Activated B cell treated with CpG ODN at 0.5 μM for 24 hours (primary cell): ENCODE results near the gene MPHOSPH9. TPM values are rescaled to one million over a fixed set of nuclear protein-coding genes. Genes with fewer than 3 reads are reported as not detected.
A peak's percentile ranks its signal among the peaks of the same experiment; 100 is the strongest.

Experiments
- ATAC-seq: fragments of 200-7000 bp; cut with Tn5 transposase; one replicate; pipeline ENCODE4 v1.10.0; 2021; ENCODE audit warnings: low read depth, mild to moderate bottlenecking, moderate library complexity
- CTCF ChIA-PET: fragments of 350-600 bp; sonication (Branson Sonifier 250); formaldehyde crosslinking; loops from one replicate; lab custom pipeline; 2021; ENCODE audit warnings: antibody characterized with exemption; lab: Charles Lee
- POLR2A ChIA-PET: fragments of 350-600 bp; sonication (Branson Sonifier 250); formaldehyde crosslinking; loops from one replicate; lab custom pipeline; 2021; ENCODE audit warnings: antibody characterized with exemption; lab: Charles Lee
- DNase-seq: peaks from one replicate; pipeline ENCODE4 v3.0.0; 2022
- H3K27ac Mint-ChIP-seq: one replicate; pipeline ENCODE4 v1.8.0; 2020; ENCODE audit warnings: mixed read lengths
- H3K27me3 Mint-ChIP-seq: one replicate; pipeline ENCODE4 v1.8.0; 2021; ENCODE audit warnings: mixed read lengths
- H3K36me3 Mint-ChIP-seq: one replicate; pipeline ENCODE4 v1.8.0; 2021; ENCODE audit warnings: low read depth, mixed read lengths
- H3K4me1 Mint-ChIP-seq: one replicate; pipeline ENCODE4 v1.8.0; 2021; ENCODE audit warnings: mixed read lengths
- H3K4me3 Mint-ChIP-seq: one replicate; pipeline ENCODE4 v1.8.0; 2020; ENCODE audit warnings: mild to moderate bottlenecking, mixed read lengths
- H3K9me3 Mint-ChIP-seq: one replicate; pipeline ENCODE4 v1.8.0; 2020; ENCODE audit warnings: mixed read lengths
- intact Hi-C: fragments of 100-400 bp; cut with micrococcal nuclease; formaldehyde crosslinking; loops from one replicate; pipeline ENCODE4 v1.15.1; 2024
- total RNA-seq: library from RNA; stranded (reverse); gene quantifications from 2 replicates; pipeline ENCODE4 v1.2.3, GENCODE V29; 2022
- TF ChIP-seq, protein P1 (sequence below): fragments of 200-600 bp; IDR thresholded peaks from one replicate; pipeline ENCODE4 v1.8.0; 2022; ENCODE audit warnings: antibody characterized with exemption, mild to moderate bottlenecking

The MPHOSPH9 gene
- total RNA-seq, 1 donor from 2014 or later: 47.2 TPM

DNA sequence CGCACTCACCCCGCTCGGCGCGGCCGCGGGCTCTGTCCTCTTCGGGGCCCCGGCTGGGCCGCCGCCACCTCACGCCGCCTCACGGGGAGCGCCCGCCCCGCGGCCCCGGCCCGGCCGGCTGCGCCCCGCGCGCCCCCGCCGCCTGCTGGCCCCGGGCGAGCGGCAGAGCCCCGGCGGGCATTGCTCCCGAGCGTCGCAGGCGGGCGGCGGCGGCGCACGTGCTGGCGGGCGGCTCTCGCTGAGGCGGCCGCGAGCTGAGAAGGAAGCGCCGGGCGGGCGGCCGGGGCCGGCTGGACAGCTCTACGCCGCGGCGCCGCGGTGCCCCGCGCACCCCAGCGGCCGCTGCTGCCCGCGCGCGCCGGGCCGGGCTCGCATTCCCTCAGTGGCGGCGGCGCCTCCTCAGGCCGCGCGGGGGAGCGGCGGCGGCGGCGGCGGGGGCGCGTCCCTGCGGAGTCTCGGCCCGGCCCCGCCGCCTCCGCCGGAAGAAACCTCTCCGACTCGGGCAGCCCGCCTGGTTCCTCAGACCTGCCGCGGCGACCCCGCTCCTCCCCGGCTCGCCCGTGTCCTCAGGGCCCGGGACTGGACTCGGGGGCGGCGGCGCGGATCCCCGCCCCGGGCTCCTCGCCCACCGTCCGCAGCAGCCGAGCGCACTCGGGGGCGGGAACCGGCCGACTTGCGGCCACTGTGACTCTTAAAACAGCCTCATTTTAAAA lies 82.0 kb downstream of the MPHOSPH9 start, which contains the start of gene PITPNM2:
Gene PITPNM2, minus strand, starts transcription at position 347 of the 713 bp plus-strand sequence. CDS start 116,500 bp downstream, outside the sequence.
- intact Hi-C loops: loop anchor here (1.0 to 5.0 kb wide), 5 partner anchors 36 to 169 kb away; partner anchors contain the start of genes ARL6IP4, MPHOSPH9 and MTRFR
- peak within 1 kb of the TSS; percentile 81 for H3K4me3 Mint-ChIP-seq
- POLR2A ChIA-PET: interaction anchor here (0.7 to 2.3 kb wide), 5 partner anchors 32 to 87 kb away, joined by 3 to 10 read pairs (median 4); partner anchors contain the start of genes MPHOSPH9 and MTRFR
- CTCF ChIA-PET: interaction anchor here (0.5 to 4.9 kb wide), 6 partner anchors 9 to 174 kb away, joined by 3 to 33 read pairs (median 4); partner anchors contain the start of gene ARL6IP4
- H3K4me1 Mint-ChIP-seq: peaks cover 31% of the 10 kb centered on the region
- no peaks in the 10 kb centered on the region for H3K9me3 Mint-ChIP-seq
- TF ChIP-seq, protein P1, sequence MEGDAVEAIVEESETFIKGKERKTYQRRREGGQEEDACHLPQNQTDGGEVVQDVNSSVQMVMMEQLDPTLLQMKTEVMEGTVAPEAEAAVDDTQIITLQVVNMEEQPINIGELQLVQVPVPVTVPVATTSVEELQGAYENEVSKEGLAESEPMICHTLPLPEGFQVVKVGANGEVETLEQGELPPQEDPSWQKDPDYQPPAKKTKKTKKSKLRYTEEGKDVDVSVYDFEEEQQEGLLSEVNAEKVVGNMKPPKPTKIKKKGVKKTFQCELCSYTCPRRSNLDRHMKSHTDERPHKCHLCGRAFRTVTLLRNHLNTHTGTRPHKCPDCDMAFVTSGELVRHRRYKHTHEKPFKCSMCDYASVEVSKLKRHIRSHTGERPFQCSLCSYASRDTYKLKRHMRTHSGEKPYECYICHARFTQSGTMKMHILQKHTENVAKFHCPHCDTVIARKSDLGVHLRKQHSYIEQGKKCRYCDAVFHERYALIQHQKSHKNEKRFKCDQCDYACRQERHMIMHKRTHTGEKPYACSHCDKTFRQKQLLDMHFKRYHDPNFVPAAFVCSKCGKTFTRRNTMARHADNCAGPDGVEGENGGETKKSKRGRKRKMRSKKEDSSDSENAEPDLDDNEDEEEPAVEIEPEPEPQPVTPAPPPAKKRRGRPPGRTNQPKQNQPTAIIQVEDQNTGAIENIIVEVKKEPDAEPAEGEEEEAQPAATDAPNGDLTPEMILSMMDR: no peak
- DNase-seq (peak; percentile 68), ATAC-seq (peak; percentile 87)
- H3K27me3 Mint-ChIP-seq: no peaks in the 10 kb centered on the region
- H3K36me3 Mint-ChIP-seq: no peaks in the 10 kb centered on the region
- H3K27ac Mint-ChIP-seq: peak within 1 kb of the TSS; percentile 65

- no peaks in the 10 kb centered on the region for H3K9me3 Mint-ChIP-seq
- no peak overlapping the region for H3K27ac Mint-ChIP-seq
- peak overlapping the region; percentile 77 for H3K4me3 Mint-ChIP-seq
- H3K4me1 Mint-ChIP-seq: peaks cover 33% of the 10 kb centered on the region
- H3K36me3 Mint-ChIP-seq: no peaks in the 10 kb centered on the region
- TF ChIP-seq, protein P1: no peak
- CTCF ChIA-PET: interaction anchor here (0.5 to 4.9 kb wide), 3 partner anchors 9 to 170 kb away, joined by 3 to 33 read pairs (median 4); partner anchors contain the start of gene ARL6IP4
- peak; percentile 42 for ATAC-seq
- POLR2A ChIA-PET: interaction anchor here (0.7 to 1.1 kb wide), 2 partner anchors 66 to 87 kb away, joined by 3 read pairs; no protein-coding TSS in a partner anchor
- H3K27me3 Mint-ChIP-seq: no peaks in the 10 kb centered on the region
- peak; percentile 43 for DNase-seq
- intact Hi-C loops: loop anchor here (2.0 to 5.0 kb wide), 4 partner anchors 36 to 168 kb away; partner anchors contain the start of genes ARL6IP4, MPHOSPH9 and MTRFR
Observed at GRCh38 chr12:123150275-123150743, 82.6 kb downstream of the MPHOSPH9 start.

DNA sequence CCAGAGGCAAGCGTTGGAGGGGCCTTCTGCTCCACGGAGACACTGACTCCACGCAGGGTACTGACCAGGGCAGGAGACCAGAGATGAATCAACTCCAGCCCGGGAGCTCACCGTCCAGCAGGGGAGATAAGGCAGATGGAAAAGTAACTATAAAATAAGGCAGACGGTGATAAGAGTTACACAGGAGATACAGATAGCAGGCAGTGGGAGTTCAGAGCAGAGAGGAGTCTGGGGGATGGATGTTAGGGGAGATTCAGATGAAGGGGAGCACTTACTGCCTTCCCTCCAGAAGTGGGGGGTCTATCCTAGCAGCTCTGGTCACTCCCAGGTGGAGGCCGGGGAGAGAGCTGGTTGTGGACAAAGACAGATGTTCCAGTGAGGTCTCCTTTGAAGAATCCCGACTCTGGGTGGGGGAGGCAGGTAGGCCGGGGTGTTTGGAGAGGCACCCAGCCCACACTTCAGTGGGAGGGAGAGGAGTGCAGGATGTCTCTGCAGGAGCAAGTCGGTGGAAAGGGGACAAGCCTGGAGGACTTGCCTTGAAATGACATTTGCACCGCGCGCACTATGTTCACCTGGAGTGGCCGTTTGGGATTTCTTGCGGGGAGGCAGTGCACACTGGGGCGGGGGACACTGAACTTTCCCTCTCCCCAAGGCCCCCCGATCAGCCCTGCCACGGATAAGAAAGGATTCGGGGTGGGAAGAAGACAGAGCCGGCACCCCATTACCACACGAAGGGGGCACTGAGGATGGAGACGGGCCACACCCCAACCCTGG lies 83.3 kb downstream of the MPHOSPH9 start:
- POLR2A ChIA-PET: interaction anchor here (0.7 kb wide), 2 partner anchors 35 to 66 kb away, joined by 3 read pairs; no protein-coding TSS in a partner anchor
- H3K36me3 Mint-ChIP-seq: no peaks in the 10 kb centered on the region
- ATAC-seq (no peak), DNase-seq (no peak)
- no peaks in the 10 kb centered on the region for H3K9me3 Mint-ChIP-seq
- H3K4me3 Mint-ChIP-seq: peak overlapping the region; percentile 77
- H3K4me1 Mint-ChIP-seq: peaks cover 38% of the 10 kb centered on the region
- peak overlapping the region; percentile 13 for H3K27ac Mint-ChIP-seq
- no peaks in the 10 kb centered on the region for H3K27me3 Mint-ChIP-seq
- intact Hi-C loops: loop anchor here (2.0 to 5.0 kb wide), 4 partner anchors 35 to 167 kb away; partner anchors contain the start of genes ARL6IP4, MPHOSPH9 and MTRFR
- CTCF ChIA-PET: interaction anchor here (1.2 to 4.9 kb wide), 2 partner anchors 106 to 170 kb away, joined by 4 to 33 read pairs; partner anchors contain the start of gene ARL6IP4
- TF ChIP-seq, protein P1: no peak

DNA sequence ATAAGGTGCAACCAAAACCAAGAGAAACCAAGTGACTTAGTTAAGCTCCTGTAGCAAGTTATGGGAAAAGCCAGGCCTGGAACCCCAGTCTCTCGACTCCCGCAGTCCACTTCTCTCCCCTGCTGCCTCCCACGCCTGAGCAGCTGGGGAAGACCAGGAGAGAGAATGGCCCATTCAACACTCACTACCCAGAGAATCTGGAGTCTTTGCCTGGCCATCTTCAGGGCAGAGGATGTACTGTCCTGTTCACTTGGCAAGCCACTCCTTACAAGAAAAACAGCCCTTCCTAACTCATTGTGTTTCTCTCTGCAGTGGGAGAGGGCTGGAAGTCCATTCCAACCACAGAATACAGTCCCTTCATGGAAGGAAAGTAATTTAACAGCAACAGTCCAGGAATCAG lies 83.9 kb downstream of the MPHOSPH9 start:
- CTCF ChIA-PET: interaction anchor here (4.9 kb wide), 1 partner anchor 105 kb away, joined by 33 read pairs; no protein-coding TSS in a partner anchor
- no peak for DNase-seq
- no peaks in the 10 kb centered on the region for H3K36me3 Mint-ChIP-seq
- no peak for ATAC-seq
- H3K4me1 Mint-ChIP-seq: peaks cover 42% of the 10 kb centered on the region
- H3K4me3 Mint-ChIP-seq: peak overlapping the region; percentile 40
- peak overlapping the region; percentile 13 for H3K27ac Mint-ChIP-seq
- intact Hi-C loops: no loop called here
- no peaks in the 10 kb centered on the region for H3K9me3 Mint-ChIP-seq
- H3K27me3 Mint-ChIP-seq: no peaks in the 10 kb centered on the region
- TF ChIP-seq, protein P1: no peak
- POLR2A ChIA-PET: interaction anchor here (0.7 kb wide), 1 partner anchor 34 kb away, joined by 3 read pairs; no protein-coding TSS in a partner anchor
